Smooth muscle cell (in vitro differentiated cells): ENCODE results near the gene TAF1D. TPM values are rescaled to one million over a fixed set of nuclear protein-coding genes. Genes with fewer than 3 reads are reported as not detected.
A peak's percentile ranks its signal among the peaks of the same experiment; 100 is the strongest.

Experiments used
- DNase-seq: peaks from one replicate; lab custom pipeline; 2025; ENCODE audit not compliant: unreplicated experiment; lab: John Stamatoyannopoulos, UW
- H2AFZ ChIP-seq: fragments of 200-600 bp; sonication (generic); 2 replicates; pipeline ENCODE4 v1.6.0; 2016; ENCODE audit warnings: antibody characterized with exemption, low read depth, mild to moderate bottlenecking
- H3F3A ChIP-seq: fragments of 200-600 bp; sonication (generic); 2 replicates; pipeline ENCODE4 v1.6.0; 2017; ENCODE audit warnings: antibody characterized with exemption, low read depth
- H3K27ac ChIP-seq: fragments of 200-600 bp; sonication (generic); 2 replicates; pipeline ENCODE4 v1.5.1; 2016; ENCODE audit warnings: low read depth, mild to moderate bottlenecking
- H3K27me3 ChIP-seq: fragments of 200-600 bp; sonication (generic); 2 replicates; pipeline ENCODE4 v1.6.1; 2016; ENCODE audit warnings: low read depth, mild to moderate bottlenecking
- H3K36me3 ChIP-seq: fragments of 200-600 bp; sonication (generic); 2 replicates; pipeline ENCODE4 v1.5.1; 2016; ENCODE audit warnings: low read depth
- H3K4me1 ChIP-seq: fragments of 200-600 bp; sonication (generic); 2 replicates; pipeline ENCODE4 v1.5.1; 2016; ENCODE audit warnings: low read depth
- H3K4me2 ChIP-seq: fragments of 200-600 bp; sonication (generic); 2 replicates; pipeline ENCODE4 v1.6.0; 2016; ENCODE audit warnings: mild to moderate bottlenecking
- H3K4me3 ChIP-seq: fragments of 200-600 bp; sonication (generic); 2 replicates; pipeline ENCODE4 v1.5.1; 2016; ENCODE audit warnings: mild to moderate bottlenecking
- H3K79me2 ChIP-seq: fragments of 200-600 bp; sonication (generic); 2 replicates; pipeline ENCODE4 v1.6.0; 2016; ENCODE audit warnings: low read depth, mild to moderate bottlenecking
- H3K9ac ChIP-seq: fragments of 200-600 bp; sonication (generic); 2 replicates; pipeline ENCODE4 v1.6.0; 2016; ENCODE audit warnings: low read depth
- H3K9me3 ChIP-seq: fragments of 200-600 bp; sonication (generic); replicated peaks from 2 replicates; pipeline ENCODE4 v1.5.1; 2016; ENCODE audit warnings: low read depth
- H4K20me1 ChIP-seq: fragments of 200-600 bp; sonication (generic); 2 replicates; pipeline ENCODE4 v1.6.0; 2016; ENCODE audit warnings: low read depth
- CTCF ChIP-seq: fragments of 200-600 bp; sonication (generic); IDR thresholded peaks from 2 replicates; pipeline ENCODE4 v1.5.1; 2017; ENCODE audit warnings: borderline replicate concordance, mild to moderate bottlenecking, antibody characterized with exemption; ENCODE audit not compliant: insufficient read depth, poor library complexity, severe bottlenecking
- WGBS: methylation state at CpG from one replicate; pipeline ENCODE4 v1.1.7; 2016; ENCODE audit warnings: low lambda C conversion rate; 5-methylcytosine and 5-hydroxymethylcytosine counted together
- polyA plus RNA-seq: library from polyadenylated mRNA; unstranded; fragments of >200 nt; fragmentation: Nextera tagmentation; extraction: Ambion mirVana; gene quantifications from 2 replicates; pipeline ENCODE4 v1.2.1, GENCODE V29; 2016
- total RNA-seq: library from RNA; depleted of rRNA; stranded (reverse); fragments of >200 nt; gene quantifications from 2 replicates; pipeline ENCODE4 v1.2.3, GENCODE V29; 2014

TAF1D gene
- total and polyA plus RNA-seq, 2 experiments from 2014 or later, result 36.9 to 216 TPM

GRCh38 chr11:93740031-93740729 lies 1.1 kb downstream of the TAF1D start:
- H3K27me3 ChIP-seq, result no peaks in the 10 kb centered on the region
- peak overlapping the region; percentile 83 for H3K4me3 ChIP-seq
- peaks cover 48% of the 10 kb centered on the region for H3K4me1 ChIP-seq
- H3K4me2 ChIP-seq, result peak overlapping the region; percentile 87
- no peak for DNase-seq
- under 1% methylated on average over 18 of the region's 18 CpGs for whole genome bisulfite sequencing
- no peak for TF ChIP-seq CTCF
- peaks cover 57% of the 10 kb centered on the region for H4K20me1 ChIP-seq
- H3F3A ChIP-seq, result peaks cover 41% of the 10 kb centered on the region
- peak overlapping the region; percentile 94 for H3K9ac ChIP-seq
- peaks cover 24% of the 10 kb centered on the region for H3K36me3 ChIP-seq
- peak overlapping the region; percentile 85 for H3K27ac ChIP-seq
- H3K9me3 ChIP-seq, result no peaks in the 10 kb centered on the region
- H3K79me2 ChIP-seq, result peaks cover 72% of the 10 kb centered on the region
- H2AFZ ChIP-seq, result no peak overlapping the region

- Histone ChIP-seq H3K4me2 (peak overlapping the region; percentile 87), H3K4me1 (peaks cover 47% of the 10 kb centered on the region), H3K4me3 (peak overlapping the region; percentile 83), H3K27ac (peak overlapping the region; percentile 85), H3K9ac (peak overlapping the region; percentile 94), H3K27me3 (no peaks in the 10 kb centered on the region), H3F3A (peaks cover 48% of the 10 kb centered on the region), H3K36me3 (peaks cover 24% of the 10 kb centered on the region), H3K79me2 (peaks cover 82% of the 10 kb centered on the region), H3K9me3 (no peaks in the 10 kb centered on the region), H4K20me1 (peaks cover 72% of the 10 kb centered on the region), H2AFZ (no peak overlapping the region)
- no peak for TF ChIP-seq CTCF
- WGBS, result 55% methylated on average over 6 of the region's 6 CpGs
- DNase-seq, result no peak
Measured at GRCh38 chr11:93738647-93739081, 2.6 kb downstream of the TAF1D start.

GRCh38 chr11:93737904-93738612 lies 3.2 kb downstream of the TAF1D start:
- Histone ChIP-seq H3K27ac (peak overlapping the region; percentile 85), H4K20me1 (peaks cover 78% of the 10 kb centered on the region)
- TF ChIP-seq CTCF, result no peak

More at GRCh38 chr11:93737904-93738612, 3.2 kb downstream of the TAF1D start:
- Histone ChIP-seq H2AFZ (no peak overlapping the region), H3K4me2 (peak overlapping the region; percentile 87), H3F3A (peaks cover 48% of the 10 kb centered on the region), H3K9me3 (no peaks in the 10 kb centered on the region), H3K9ac (no peak overlapping the region), H3K4me1 (peaks cover 47% of the 10 kb centered on the region), H3K27me3 (no peaks in the 10 kb centered on the region), H3K4me3 (peak overlapping the region; percentile 83), H3K79me2 (peaks cover 82% of the 10 kb centered on the region), H3K36me3 (peaks cover 24% of the 10 kb centered on the region)
- WGBS, result 57% methylated on average over 6 of the region's 6 CpGs
- no peak for DNase-seq
